Activated naive CD4-positive, alpha-beta T cell treated with anti-CD3 and anti-CD28 coated beads, Interleukin-2, amount 50 U/mL, for 16 hours (primary cell): ENCODE measurements around the gene STK33.

ENCODE experiments used
- DNase-seq: peaks from one replicate; pipeline ENCODE4 v3.0.0-alpha.2; 2020

The STK33 gene

DNA sequence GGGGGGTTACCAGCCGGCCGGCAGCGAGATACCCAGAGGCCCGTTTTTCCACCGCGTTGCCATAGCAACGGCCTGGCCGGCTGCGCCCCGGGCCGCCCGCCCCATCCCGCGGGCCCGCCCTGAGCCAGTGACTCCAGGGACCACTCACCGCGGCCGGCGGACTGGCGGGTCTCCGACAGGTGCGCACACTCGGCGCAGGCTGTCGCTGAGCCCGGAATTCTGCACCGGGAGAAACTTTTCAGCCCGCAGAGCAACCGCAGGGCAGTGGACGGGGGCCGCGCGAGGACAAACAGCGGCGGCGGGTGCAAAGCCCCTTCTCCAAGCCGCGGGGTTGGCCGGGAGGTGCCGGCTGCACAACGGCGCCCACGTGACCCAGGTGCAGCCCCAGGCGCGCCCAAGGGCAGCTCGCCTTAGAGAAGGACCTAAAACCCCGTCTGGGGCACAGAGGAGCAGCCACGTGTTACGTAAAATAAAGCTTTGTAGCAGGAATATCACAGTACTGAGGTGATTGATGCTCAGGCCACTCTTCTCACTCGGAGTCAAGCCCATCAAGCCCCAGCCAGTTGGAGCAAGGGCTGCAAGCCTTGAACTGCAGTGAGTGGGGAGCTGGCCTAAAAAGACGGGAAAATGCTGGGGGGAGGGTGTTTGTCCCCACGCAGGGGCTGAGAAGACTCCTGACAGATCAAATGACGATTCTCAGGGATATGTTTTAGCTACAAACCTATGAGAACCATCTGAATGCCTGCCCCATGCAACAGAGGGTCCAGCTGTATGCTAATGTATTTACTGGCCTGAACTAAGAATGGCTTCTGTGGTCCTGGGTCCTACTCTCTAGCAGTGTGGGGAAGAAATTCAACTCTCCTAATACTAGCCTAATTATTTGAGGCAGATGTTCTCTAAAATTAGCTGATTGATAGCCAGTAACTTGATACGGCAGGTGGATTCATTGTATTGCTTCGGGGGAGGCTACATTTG lies at the start of gene STK33:
Gene STK33, minus strand, starts transcription at position 294 of the 975 bp plus-strand sequence. CDS start 119,323 bp downstream, outside the sequence.
- peak; percentile 18 for DNase-seq

DNA sequence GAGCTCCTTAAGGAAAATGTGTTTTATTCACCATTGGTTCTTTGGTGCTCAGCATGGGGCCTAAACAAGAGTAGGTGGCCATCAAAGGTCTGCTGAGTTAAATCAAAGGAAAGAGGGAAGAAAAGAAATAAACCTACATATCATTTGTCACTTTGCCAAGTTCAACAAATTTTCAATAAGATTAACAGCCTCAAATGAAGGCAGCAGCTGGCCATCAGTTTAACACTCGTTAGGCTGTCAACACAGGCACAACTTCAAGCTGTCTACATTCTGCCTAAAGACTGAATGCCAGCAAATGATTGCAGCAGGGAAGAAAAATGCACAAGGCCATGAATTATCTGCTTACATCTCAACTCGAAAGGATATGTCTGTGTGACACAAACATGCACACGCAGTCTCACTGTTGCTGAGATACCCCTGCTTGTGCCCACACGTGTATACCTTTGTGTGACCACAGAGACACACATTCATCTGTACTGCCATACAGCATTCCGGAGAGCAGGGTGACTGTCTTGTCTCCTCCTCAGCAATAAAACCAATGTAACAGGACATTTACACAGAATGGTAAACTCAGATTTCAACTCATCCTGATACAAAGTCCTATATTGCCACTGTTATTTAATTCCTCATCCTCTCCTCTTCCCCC lies 48.3 kb upstream of the STK33 start:
- DNase-seq = no peak

DNA sequence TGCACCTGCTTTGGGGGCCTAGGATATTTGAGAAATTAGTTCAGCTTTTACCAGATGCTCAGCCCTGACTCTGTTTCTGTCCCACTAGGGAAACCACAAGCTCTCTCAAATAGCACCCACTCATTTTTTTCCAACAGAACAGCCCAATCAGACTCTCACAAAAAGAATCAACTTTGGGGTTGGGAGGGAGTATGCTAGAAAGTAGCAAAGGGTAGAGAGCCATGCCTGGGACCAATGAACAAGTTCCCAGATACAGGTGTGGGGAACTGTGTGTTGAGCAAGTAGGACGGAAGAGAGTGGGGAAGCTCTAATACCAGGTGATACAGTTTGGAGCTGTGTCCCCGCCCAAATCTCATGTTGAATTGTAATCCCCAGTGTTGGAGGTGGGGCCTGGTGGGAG lies 47.3 kb upstream of the STK33 start:
- DNase-seq = no peak

DNA sequence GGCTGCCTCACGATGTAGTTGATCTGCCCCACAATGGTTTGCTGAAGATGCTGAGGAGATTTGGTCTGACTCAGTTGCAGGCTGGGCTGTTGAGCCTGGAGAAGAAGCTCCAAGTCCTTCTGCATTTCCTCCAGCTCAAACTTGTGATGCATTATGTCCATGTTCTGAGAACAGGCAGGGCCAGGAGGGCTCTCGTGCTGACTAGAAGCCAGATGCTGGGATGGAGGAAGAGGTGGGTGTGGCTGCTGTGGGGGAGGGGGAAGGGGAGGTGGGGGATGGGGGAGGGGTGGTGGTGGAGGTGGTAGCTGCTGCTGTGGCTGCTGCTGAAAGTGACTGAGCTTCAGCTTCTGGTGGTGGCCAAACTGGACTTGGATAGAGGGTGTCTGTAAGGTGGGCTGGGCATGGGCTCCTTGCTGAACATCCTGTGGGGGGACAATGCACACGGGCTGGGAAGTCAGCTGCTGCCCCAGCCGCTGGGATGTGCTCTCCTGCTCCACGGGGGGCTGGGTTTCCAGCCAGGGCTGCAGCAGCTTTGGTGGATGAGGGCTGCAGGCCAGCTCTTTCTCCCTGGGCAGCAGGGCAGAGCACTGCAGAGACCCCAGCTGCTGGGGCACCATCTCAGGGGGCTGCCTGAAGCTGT lies 46.4 kb upstream of the STK33 start:
- DNase-seq = no peak

DNA sequence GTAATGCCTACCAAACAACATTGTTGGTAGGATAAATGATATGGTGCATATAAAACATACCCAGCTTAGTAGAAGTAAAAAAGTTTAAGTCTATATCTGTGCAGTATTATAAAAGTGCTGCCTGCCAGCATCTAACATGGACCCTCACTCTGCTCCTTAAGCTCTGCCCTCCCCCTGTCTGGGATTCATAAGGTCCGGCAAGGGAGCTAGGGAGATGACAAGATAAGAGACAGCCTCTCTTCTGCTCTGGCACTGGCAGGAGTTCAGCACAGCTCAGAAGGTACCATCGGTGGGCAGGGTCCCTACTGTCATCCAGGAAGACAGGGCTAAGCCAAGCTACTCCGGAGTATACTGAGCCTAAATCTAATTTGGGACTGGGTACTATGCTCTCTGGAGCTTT lies 45.6 kb upstream of the STK33 start:
- DNase-seq = no peak

DNA sequence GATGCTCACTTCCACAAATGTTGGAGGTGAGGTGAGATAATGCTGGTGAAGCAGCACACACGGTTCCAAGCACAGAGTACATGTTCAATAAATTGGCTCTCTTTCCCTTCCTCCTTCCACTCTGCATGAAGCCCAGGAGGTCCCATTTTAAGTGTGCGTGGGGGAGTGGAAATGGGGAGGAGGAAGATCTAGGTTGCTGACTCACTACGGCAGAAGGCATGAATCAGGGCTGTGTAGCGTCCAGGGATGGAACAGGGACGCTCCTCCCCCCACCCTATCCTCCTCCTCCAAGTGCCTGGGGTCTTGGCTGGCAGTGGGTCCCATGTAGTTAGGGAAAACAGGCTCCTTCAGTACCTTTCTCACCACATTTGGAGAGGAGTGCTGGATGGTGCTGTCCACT lies 44.3 kb upstream of the STK33 start:
- no peak for DNase-seq

DNA sequence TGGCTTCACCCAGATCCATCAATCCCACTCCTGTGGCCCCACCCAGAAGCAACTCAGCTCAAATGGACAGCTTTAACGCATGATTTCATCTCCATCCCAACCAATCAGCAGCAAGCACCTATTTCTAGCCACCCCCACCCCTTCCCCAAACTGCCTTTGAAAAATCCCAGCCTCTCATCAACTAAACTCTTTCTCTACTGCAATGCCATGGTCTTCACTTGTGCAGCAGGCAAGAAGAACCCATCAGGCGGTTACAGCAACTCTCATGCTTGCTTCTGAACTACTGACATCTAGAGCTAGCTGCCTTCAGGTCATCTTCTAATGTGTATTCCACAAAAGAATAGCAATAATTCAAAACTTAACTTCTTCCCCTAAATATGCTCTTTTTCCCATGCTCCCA lies 42.1 kb upstream of the STK33 start:
- no peak for DNase-seq

DNA sequence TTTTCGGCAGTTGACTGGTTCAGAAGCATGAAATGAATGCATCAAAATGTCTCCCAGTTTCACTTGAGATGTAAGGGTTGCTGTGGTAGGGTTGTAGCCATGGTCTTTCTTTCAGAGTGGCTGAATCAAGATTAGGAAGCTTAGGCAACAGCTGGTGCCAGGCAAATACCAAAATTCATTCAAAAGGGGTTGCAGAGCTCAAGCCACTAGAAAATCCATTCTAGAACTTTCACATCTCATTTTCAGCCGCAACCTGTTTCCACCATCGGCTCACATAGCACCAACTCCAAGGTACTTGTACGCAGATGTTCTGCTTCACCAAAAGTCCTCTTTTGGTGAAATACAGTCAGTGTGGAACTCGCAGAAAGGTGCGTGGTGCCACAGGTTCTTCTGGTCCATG lies 40.5 kb upstream of the STK33 start:
- no peak for DNase-seq

DNA sequence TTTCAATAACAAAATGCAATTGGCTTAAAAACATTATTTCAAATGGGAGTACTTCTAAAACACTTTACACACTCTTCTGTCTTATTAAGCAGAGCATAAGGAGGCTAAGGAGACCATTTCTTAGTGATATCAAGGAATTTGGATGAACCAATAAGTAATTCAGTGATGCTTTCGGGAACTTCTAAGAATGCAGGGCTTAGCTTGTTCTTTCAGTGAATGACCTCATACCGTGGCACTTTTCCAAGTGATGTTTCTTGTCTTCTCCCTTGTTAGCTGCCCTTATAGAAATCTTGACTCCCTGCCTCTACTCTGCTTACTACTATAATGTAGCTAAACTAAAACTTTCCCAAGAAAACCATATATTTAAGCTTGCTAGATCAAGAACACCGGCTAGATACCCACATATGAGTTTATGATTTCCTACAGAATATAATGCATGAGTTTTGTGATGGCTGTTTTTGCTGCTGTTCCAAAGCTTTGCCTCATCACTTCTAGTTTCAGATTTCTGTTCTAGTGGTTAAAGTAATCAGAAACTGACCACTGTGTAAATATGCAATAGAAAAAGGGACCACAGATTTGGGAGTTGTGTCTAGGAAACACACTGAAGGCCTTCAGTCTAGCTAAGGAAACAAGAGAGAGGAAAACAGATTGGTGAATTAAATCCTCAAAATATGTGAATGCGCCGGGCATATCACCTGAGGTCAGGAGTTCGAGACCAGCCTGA lies 37.5 kb upstream of the STK33 start:
- no peak for DNase-seq

DNA sequence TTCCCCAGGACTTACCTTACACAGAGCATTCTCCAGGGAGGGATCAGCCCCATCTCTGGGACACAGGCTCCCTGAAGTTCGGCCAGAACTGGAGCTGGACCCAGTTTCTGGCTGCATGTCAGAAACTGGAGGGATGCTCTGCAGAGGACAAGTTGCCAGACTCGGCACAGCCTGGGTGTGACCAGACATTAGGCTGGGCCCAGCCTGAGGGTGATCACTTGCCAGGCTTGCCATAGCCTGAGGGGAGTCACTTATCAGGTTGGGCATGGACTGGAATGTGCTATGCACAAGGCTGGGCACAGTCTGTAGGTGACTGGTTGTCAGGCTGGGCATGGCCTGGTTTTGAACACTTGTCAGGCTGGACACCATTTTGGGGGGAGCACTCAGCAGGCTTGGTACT lies 30.7 kb upstream of the STK33 start:
- no peak for DNase-seq

DNA sequence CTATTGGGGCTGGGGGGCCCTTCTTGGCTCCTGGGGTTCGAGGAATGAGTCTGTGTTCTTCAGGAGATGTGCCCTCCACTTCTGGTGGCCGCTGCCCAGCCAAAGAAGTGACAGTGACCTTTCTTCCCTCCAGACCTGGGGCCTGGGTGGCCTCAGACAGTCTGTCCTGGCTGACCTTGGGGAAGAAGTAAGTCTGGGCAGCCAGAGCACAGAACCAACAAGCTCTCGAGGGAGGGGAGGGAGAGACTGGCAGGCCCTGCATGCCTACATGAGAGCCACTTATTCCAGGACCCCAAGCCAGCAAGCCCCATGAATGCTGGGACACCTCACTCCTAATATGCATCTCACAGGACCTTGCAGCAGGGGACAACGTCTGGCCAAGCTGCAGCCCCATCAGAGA lies 27.1 kb upstream of the STK33 start:
- DNase-seq = no peak

DNA sequence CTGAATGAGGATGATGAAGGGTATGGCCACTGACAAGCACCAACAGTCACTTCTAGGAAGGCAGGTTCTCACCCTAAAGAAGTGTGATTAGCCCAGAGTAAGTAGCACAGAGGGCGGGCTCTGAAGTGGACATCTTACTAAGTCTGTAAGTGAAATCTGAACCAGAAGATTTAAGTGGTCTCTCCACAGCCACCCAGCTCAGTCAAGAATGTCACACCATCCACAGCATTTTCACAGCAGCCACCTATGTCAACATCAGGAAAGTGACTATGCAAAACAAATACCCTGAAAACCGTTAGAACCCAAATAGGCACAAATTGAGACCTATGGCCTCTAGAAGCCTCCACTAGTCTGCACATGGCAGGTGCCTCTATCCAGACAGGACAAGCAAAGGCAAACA lies 23.0 kb upstream of the STK33 start:
- DNase-seq = no peak

DNA sequence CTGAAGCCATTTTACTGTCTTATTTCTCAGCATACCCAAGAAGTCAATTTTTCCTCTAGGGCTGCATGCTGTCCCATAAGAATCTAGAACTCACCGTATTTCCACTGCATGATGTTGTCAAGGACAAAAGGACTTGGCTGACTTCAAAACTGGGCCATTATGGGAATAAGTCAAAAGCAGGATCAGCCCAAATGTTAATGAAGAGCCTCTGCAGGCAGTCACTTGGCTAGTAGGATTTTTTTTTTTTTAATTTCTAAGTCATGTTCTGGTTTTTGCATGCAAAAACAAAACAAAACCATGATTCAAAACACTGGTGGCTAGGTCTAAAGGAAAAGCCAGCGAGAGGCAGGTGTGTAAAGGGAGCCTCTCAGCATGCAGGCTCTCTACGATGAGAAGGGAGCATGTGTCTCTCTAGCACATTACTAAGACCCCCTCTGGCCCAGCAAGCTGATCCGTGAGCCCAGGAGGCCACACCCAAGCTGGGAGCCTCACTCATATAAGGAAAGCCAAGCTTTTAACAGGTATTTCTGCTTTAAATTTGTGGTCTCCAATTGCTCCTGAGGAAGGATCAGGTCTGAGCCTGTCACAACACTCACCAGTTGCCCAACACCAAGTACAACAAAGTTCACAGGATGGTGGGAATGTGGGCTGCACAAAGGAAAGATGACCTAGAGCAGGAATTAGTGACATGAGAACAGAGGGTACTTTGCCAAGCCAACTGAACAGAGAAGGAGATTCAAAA lies 21.4 kb upstream of the STK33 start:
- no peak for DNase-seq

DNA sequence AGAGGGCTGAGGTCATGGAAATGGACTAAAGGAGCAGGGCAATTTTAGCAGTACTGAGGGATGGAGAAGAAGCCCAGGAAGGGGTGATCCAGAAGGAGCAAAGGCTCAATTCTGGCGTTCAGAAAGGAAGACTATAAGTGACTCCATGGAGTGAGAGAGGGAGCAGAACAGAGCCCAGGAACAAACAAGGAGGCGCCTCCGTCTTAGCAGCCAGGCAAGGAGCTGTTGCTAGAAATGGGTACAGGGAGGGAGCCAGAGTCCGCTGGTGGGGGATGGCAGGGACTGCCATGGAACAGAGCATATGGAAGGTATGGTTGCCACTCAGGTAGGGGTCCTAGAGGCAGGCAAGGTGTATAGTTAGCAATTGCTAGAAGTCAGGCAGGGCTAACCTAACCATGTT lies 20.5 kb upstream of the STK33 start:
- no peak for DNase-seq

DNA sequence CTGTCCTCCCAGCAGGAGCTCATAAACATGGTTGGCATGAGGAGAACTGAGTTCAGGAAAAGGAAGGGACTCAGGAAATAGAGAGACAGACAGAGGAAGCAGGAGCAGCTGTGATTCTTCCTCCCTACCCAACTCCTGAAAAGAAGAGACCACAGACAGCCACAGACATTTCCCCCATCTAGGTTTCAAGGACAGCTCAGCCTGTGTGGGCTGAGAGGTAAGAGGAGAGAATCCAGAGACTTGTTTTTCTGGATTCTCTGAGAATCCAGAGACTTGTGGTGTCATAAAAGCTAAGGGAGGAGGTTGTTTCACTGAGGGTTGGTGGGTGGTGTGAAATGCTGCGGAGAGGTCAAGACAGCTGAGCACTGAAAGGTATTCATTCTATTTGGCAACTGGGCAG lies 19.0 kb upstream of the STK33 start:
- DNase-seq = no peak

DNA sequence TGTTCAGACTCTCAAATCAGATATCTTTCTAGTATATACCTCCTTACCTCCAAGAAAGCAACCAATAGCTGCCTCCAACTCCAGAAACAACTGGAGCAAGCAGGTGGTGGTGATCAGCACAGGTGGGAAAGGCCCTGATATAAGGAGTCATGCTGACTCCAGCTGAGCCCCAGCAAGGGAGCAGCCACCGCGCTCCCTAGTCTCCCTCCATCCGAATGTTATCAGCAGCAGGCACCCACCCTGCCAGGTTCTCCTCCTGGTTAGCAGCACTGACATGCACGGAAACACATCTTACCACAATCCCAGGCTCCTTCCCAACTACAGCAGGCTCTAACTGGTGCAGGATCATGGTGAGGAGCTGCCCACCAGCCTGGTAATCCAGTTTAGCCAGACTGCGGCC lies 18.5 kb upstream of the STK33 start:
- DNase-seq = no peak

DNA sequence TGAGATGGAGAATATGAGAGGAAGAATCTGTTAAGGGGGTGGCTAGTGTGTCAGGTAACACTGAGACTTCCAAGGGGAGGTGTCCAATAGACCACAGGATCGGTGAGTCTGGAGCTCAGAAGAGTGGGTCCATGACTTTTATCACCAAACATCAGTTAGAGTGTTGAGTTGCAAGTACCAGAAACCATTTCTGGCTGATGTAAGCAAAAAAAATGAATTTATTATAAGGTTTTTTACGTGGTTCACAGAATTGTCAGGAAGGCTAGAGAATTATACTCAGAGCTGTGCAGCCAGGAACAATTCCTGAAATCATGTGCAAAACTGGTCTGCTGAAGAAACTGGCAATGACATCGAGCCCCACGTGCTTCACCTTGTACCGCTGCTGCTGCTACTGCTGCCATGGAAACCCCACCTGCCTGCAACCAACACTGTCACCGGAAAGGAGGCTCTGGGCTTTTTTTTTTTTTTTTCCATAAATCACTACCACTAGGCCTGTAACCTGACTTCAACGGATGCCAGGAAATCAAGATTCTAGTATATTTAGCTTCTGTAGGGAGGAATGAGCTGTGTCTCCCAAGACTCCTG lies 16.6 kb upstream of the STK33 start:
- DNase-seq = no peak

DNA sequence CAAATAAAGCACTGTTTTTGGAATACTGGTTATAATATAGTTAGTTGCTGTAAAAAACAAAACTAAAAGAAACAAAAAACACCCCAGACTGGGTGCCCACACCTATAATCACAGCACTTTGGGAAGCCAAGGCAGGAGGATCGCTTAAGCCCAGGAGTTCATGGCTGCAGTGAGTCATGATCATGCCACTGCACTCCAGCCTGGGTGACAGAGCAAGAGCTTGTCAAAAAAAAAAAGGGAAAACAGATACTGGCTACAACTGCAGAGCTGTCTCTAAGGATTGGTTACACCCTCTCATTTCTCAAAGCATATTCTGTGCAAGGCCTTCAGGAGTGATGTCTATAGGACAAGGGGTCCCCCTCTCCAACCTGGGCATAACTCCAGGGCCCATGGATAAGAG lies 14.6 kb upstream of the STK33 start:
- DNase-seq = no peak

DNA sequence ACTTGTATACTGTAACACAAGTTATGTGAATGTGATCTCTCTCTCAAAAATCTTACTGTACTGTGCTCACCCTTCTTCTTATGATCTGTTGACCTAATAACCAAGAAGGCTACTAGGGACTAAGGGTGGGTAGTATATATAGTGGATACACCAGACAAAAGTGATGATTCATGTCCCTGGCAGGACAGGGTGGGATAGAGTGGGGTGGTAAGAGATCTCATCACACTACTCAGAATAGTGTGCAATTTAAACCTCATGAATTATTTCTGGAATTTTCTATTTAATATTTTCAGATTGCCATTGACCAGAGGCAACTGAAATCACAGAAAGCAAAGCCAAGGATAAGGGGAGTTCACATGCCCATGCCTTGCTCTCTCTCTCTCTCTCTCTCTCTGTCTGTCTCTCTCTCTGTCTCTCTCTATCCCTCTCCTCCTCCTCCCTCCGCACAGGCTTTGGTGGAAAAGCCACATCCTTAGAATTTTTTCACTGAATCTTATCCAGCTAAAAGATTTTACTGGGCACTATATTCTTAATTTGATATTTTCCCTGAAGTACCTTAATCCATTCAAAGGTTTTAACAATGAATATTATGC lies 12.0 kb upstream of the STK33 start:
- no peak for DNase-seq

DNA sequence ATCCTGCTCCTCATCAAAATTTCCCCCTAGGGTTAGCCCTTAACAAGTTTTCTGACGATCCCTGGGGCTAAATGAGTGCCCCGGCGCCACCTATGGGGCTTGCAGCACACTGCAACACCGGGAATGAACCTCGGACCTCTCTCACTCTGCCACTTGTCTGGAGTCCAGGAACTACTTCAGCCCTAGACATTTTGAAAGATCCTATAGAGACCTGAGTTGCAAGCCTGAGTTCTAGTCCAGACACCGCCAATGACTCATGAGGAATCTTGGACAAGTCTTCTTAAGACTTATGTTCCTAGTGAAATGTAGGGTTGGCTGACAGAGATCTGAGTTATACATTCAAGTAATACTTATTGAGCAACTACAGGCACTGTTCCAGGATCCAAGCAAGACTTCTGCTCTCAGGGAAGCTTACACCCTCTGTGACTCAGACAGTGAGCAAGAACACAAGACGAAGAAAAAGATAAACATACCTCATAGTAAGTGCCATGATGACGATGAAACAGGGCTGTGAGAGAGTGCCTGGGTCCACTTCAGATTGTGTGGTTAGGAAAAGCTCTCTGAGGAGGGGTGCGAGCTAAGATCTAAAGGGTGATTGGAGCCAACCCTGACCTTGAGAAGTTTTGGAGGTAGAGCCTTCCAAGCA lies 10.2 kb upstream of the STK33 start:
- peak; percentile 20 for DNase-seq

DNA sequence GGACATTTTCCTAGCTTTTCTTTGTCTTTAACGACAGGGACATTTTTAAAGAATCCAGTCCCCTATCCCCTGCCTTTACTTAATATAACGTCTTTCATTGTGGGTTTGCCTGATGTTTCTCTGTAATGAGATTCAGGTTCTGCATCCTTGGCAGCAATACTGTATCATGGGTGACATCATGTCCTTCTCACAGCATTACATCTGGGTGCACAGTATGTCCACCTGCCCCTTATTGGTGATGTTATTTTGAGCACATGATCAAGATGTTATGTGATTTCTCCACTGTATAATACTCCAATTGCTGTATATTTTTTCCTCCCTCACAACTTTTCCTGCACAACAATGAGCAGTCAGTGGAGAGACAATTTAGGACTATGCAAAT lies 9.7 kb upstream of the STK33 start:
- DNase-seq = no peak
